CD4-positive, alpha-beta memory T cell (primary cell): Measurements from ENCODE around the gene PLA2G4E. TPM values are rescaled to one million over a fixed set of nuclear protein-coding genes. Genes with fewer than 3 reads are reported as not detected.

Source experiments
- CTCF ChIA-PET: fragments of 350-600 bp; sonication (Branson Sonifier 250); formaldehyde crosslinking; loops from one replicate; lab custom pipeline; 2021; ENCODE audit warnings: inconsistent platforms; ENCODE audit not compliant: partially characterized antibody; lab: Charles Lee
- POLR2A ChIA-PET: fragments of 350-600 bp; sonication (Branson Sonifier 250); formaldehyde crosslinking; loops from one replicate; lab custom pipeline; 2021; ENCODE audit not compliant: partially characterized antibody; lab: Charles Lee
- DNase-seq, 5 donors: peaks; one replicate each; pipeline versions ENCODE4 v3.0.0 to v3.0.0-alpha.2; 2020 to 2022; ENCODE audit warnings: mixed read lengths in 1 of 5
- H3K27ac ChIP-seq: one replicate; pipeline ENCODE4 v1.7.0; 2013; ENCODE audit warnings: low read depth, low read length
- H3K27me3 ChIP-seq: 2 replicates; pipeline ENCODE4 v1.7.0; 2013; ENCODE audit warnings: mild to moderate bottlenecking, low read length, moderate library complexity; ENCODE audit not compliant: insufficient read depth
- H3K36me3 ChIP-seq: 2 replicates; pipeline ENCODE4 v1.7.0; 2013; ENCODE audit warnings: mild to moderate bottlenecking, low read length, moderate library complexity; ENCODE audit not compliant: insufficient read depth
- H3K4me1 ChIP-seq: 2 replicates; pipeline ENCODE4 v1.7.0; 2013; ENCODE audit warnings: mild to moderate bottlenecking, low read length, moderate library complexity; ENCODE audit not compliant: insufficient read depth
- H3K4me3 ChIP-seq, 2 donors: one replicate each; pipeline ENCODE4 v1.7.0; 2013; ENCODE audit warnings: low read length in 2 of 2, mild to moderate bottlenecking in 1 of 2
- H3K9me3 ChIP-seq, 2 donors: one replicate each; pipeline ENCODE4 v1.7.0; 2013; ENCODE audit warnings: low read length in 2 of 2, control low read depth in 1 of 2; ENCODE audit not compliant: control insufficient read depth in 1 of 2
- H3K27ac Mint-ChIP-seq, 7 donors: one replicate each; pipeline ENCODE4 v1.8.0; 2020 to 2021; ENCODE audit warnings: mixed read lengths in 7 of 7, mild to moderate bottlenecking in 6 of 7, inconsistent platforms in 3 of 7, moderate library complexity in 3 of 7
- H3K27me3 Mint-ChIP-seq, 2 donors: one replicate each; pipeline ENCODE4 v1.8.0; 2020 to 2021; ENCODE audit warnings: mixed read lengths in 2 of 2
- H3K36me3 Mint-ChIP-seq, 2 donors: one replicate each; pipeline ENCODE4 v1.8.0; 2020 to 2021; ENCODE audit warnings: mixed read lengths in 2 of 2, inconsistent platforms in 1 of 2, mild to moderate bottlenecking in 1 of 2
- H3K4me1 Mint-ChIP-seq, 4 donors: one replicate each; pipeline ENCODE4 v1.8.0; 2020 to 2021; ENCODE audit warnings: mixed read lengths in 4 of 4, mild to moderate bottlenecking in 1 of 4
- H3K4me3 Mint-ChIP-seq, 8 donors: one replicate each; pipeline ENCODE4 v1.8.0; 2020 to 2021; ENCODE audit warnings: mixed read lengths in 8 of 8, mild to moderate bottlenecking in 7 of 8, moderate library complexity in 6 of 8, inconsistent platforms in 3 of 8
- H3K9me3 Mint-ChIP-seq, 8 donors: one replicate each; pipeline ENCODE4 v1.8.0; 2020 to 2021; ENCODE audit warnings: mixed read lengths in 8 of 8, mild to moderate bottlenecking in 5 of 8, inconsistent platforms in 3 of 8, moderate library complexity in 1 of 8
- intact Hi-C: fragments of 100-400 bp; cut with micrococcal nuclease; formaldehyde crosslinking; loops from one replicate; pipeline ENCODE4 v1.15.1; 2023
- polyA plus RNA-seq, 2 donors: library from polyadenylated mRNA; unstranded; fragments of 300-500 nt; fragmentation: Illumina TruSeq; gene quantifications; one replicate each; pipeline ENCODE4 v1.2.3, GENCODE V29; 2021
- total RNA-seq, 2 experiments: library from RNA; stranded (reverse); gene quantifications; one replicate each; pipeline ENCODE4 v1.2.3, GENCODE V29; 2021

PLA2G4E gene
- total and polyA plus RNA-seq, 4 experiments from 2014 or later, result not detected

- peak overlapping the region in 2 of 7 donors; percentile 0 for H3K27ac Mint-ChIP-seq
- H3K4me3 Mint-ChIP-seq, result no peak overlapping the region
- H3K27me3 Mint-ChIP-seq, result peaks cover 0 to 2% of the 10 kb centered on the region in 2 donors
- ChIA-PET POLR2A (no interaction called here), CTCF (no interaction called here)
- no peaks in the 10 kb centered on the region for H3K9me3 Mint-ChIP-seq
- H3K9me3 ChIP-seq, result no peaks in the 10 kb centered on the region
- peaks cover 5 to 17% (median 9%) of the 10 kb centered on the region in 4 donors for H3K4me1 Mint-ChIP-seq
- intact Hi-C loops, result no loop called here
- no peak overlapping the region for H3K4me3 ChIP-seq
- H3K36me3 ChIP-seq, result no peaks in the 10 kb centered on the region
- H3K27ac ChIP-seq, result no peak overlapping the region
- H3K36me3 Mint-ChIP-seq, result no peaks in the 10 kb centered on the region
- DNase-seq, result no peak
- no peaks in the 10 kb centered on the region for H3K27me3 ChIP-seq
- H3K4me1 ChIP-seq, result peaks cover 12% of the 10 kb centered on the region
These were observed 11.8 kb upstream of the PLA2G4E start for GRCh38 chr15:42032376-42033213.

- no peak overlapping the region for H3K27ac Mint-ChIP-seq
- peaks cover 12% of the 10 kb centered on the region for H3K4me1 ChIP-seq
- H3K4me3 ChIP-seq, result no peak overlapping the region
- H3K36me3 Mint-ChIP-seq, result no peaks in the 10 kb centered on the region
- intact Hi-C loops, result no loop called here
- H3K27me3 Mint-ChIP-seq, result peaks cover 0 to under 1% of the 10 kb centered on the region in 2 donors
- POLR2A ChIA-PET, result no interaction called here
- H3K27me3 ChIP-seq, result no peaks in the 10 kb centered on the region
- H3K4me3 Mint-ChIP-seq, result no peak overlapping the region
- no peaks in the 10 kb centered on the region for H3K9me3 Mint-ChIP-seq
- no peaks in the 10 kb centered on the region for H3K9me3 ChIP-seq
- CTCF ChIA-PET, result no interaction called here
- no peaks in the 10 kb centered on the region for H3K36me3 ChIP-seq
- DNase-seq, result no peak
- H3K27ac ChIP-seq, result no peak overlapping the region
- peaks cover 5 to 17% (median 9%) of the 10 kb centered on the region in 4 donors for H3K4me1 Mint-ChIP-seq
These were observed 10.5 kb upstream of the PLA2G4E start for GRCh38 chr15:42031198-42031915.

GRCh38 chr15:42027521-42027920 lies 6.7 kb upstream of the PLA2G4E start:
- H3K27me3 Mint-ChIP-seq, result peaks cover 0 to 2% of the 10 kb centered on the region in 2 donors
- Histone ChIP-seq H3K4me1 (no peaks in the 10 kb centered on the region), H3K27ac (no peak overlapping the region), H3K36me3 (no peaks in the 10 kb centered on the region), H3K9me3 (no peaks in the 10 kb centered on the region), H3K4me3 (no peak overlapping the region), H3K27me3 (no peaks in the 10 kb centered on the region)
- no peaks in the 10 kb centered on the region for H3K9me3 Mint-ChIP-seq
- no peaks in the 10 kb centered on the region for H3K36me3 Mint-ChIP-seq
- intact Hi-C loops, result no loop called here
- no peak overlapping the region for H3K4me3 Mint-ChIP-seq
- ChIA-PET POLR2A (no interaction called here), CTCF (no interaction called here)
- H3K27ac Mint-ChIP-seq, result no peak overlapping the region
- peaks cover 0 to under 1% (median 0%) of the 10 kb centered on the region in 4 donors for H3K4me1 Mint-ChIP-seq
- no peak for DNase-seq

- H3K9me3 ChIP-seq, result no peaks in the 10 kb centered on the region
- no peaks in the 10 kb centered on the region for H3K27me3 ChIP-seq
- no peaks in the 10 kb centered on the region for H3K4me1 ChIP-seq
- peaks cover 0 to 2% of the 10 kb centered on the region in 2 donors for H3K27me3 Mint-ChIP-seq
- H3K27ac ChIP-seq, result no peak overlapping the region
- POLR2A ChIA-PET, result no interaction called here
- intact Hi-C loops, result no loop called here
- H3K27ac Mint-ChIP-seq, result peak overlapping the region in 1 of 7 donors; percentile 14
- H3K36me3 ChIP-seq, result no peaks in the 10 kb centered on the region
- no peak overlapping the region for H3K4me3 ChIP-seq
- H3K4me3 Mint-ChIP-seq, result no peak overlapping the region
- H3K9me3 Mint-ChIP-seq, result no peaks in the 10 kb centered on the region
- H3K36me3 Mint-ChIP-seq, result no peaks in the 10 kb centered on the region
- DNase-seq, result no peak
- H3K4me1 Mint-ChIP-seq, result no peaks in the 10 kb centered on the region
- CTCF ChIA-PET, result no interaction called here
These were observed 3.5 kb upstream of the PLA2G4E start for GRCh38 chr15:42024303-42024702.

GRCh38 chr15:42021593-42021992 lies 751 bp upstream of the PLA2G4E start:
- Mint-ChIP-seq H3K27me3 (peaks cover 0 to 2% of the 10 kb centered on the region in 2 donors), H3K4me3 (no peak overlapping the region), H3K4me1 (no peaks in the 10 kb centered on the region), H3K36me3 (no peaks in the 10 kb centered on the region), H3K27ac (peak overlapping the region in 1 of 7 donors; percentile 27), H3K9me3 (no peaks in the 10 kb centered on the region)
- ChIA-PET POLR2A (no interaction called here), CTCF (no interaction called here)
- no peak for DNase-seq
- Histone ChIP-seq H3K27ac (no peak overlapping the region), H3K4me1 (no peaks in the 10 kb centered on the region), H3K9me3 (no peaks in the 10 kb centered on the region), H3K36me3 (no peaks in the 10 kb centered on the region), H3K4me3 (no peak overlapping the region), H3K27me3 (no peaks in the 10 kb centered on the region)
- intact Hi-C loops, result no loop called here

GRCh38 chr15:42018306-42019224 lies 2.3 kb downstream of the PLA2G4E start:
- no peak overlapping the region for H3K4me3 ChIP-seq
- ChIA-PET POLR2A (no interaction called here), CTCF (no interaction called here)
- peak overlapping the region in 1 of 7 donors; percentile 38 for H3K27ac Mint-ChIP-seq
- H3K4me3 Mint-ChIP-seq, result no peak overlapping the region
- no peaks in the 10 kb centered on the region for H3K27me3 Mint-ChIP-seq
- no peaks in the 10 kb centered on the region for H3K4me1 Mint-ChIP-seq
- no peaks in the 10 kb centered on the region for H3K4me1 ChIP-seq
- H3K9me3 Mint-ChIP-seq, result no peaks in the 10 kb centered on the region
- no peaks in the 10 kb centered on the region for H3K27me3 ChIP-seq
- DNase-seq, result no peak
- H3K27ac ChIP-seq, result no peak overlapping the region
- H3K9me3 ChIP-seq, result no peaks in the 10 kb centered on the region
- no peaks in the 10 kb centered on the region for H3K36me3 ChIP-seq
- intact Hi-C loops, result no loop called here
- no peaks in the 10 kb centered on the region for H3K36me3 Mint-ChIP-seq
